ENCODE results near the gene KCNQ5.
"Not testable (repeated sequence)": the region's sequence is repeated elsewhere in the genome, so short reads cannot be mapped to it uniquely, and the experiment has no call there.

The KCNQ5 gene

DNA sequence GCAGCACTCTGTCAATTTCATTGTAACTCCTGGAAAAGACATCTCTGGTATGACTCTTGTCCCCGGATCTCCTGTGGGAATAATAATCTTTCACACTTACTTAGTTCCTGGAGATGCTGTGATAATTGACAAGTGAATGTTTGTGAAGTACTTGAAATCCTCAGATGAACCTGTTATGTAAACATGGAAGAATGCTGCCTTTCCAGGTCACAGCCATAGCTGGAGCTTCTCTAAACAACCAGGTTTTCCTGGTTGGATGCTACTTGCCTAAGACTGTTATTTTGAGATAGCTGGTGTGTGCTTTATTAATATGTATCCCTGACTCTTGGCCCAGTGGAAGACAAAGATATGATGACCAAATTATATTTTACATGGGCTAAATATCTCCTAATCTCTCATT lies 228.6 kb downstream of the KCNQ5 start:
- DNase-seq, result no peak

DNA sequence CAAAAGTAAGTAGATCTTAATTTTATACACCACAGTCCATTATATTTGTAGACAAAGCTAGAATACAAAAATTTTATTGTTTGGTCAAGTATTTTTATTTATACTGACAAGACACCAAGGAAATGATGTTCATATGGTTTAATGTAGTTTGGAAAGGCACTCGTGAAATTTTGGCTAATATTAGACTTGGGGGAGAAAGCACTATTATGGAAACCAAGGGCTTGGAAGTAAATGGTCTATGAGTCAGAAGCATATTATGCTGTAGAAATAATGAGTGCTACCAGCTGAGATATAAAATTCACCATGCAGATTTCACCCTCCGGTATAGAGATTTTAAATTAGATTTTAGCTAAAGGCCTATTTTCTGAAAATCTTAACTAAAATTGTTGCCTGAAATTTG lies 233.6 kb downstream of the KCNQ5 start:
- peak; percentile 16 for DNase-seq

GRCh38 chr6:72856801-72857200 lies 234.9 kb downstream of the KCNQ5 start:
- no peak for DNase-seq

DNA sequence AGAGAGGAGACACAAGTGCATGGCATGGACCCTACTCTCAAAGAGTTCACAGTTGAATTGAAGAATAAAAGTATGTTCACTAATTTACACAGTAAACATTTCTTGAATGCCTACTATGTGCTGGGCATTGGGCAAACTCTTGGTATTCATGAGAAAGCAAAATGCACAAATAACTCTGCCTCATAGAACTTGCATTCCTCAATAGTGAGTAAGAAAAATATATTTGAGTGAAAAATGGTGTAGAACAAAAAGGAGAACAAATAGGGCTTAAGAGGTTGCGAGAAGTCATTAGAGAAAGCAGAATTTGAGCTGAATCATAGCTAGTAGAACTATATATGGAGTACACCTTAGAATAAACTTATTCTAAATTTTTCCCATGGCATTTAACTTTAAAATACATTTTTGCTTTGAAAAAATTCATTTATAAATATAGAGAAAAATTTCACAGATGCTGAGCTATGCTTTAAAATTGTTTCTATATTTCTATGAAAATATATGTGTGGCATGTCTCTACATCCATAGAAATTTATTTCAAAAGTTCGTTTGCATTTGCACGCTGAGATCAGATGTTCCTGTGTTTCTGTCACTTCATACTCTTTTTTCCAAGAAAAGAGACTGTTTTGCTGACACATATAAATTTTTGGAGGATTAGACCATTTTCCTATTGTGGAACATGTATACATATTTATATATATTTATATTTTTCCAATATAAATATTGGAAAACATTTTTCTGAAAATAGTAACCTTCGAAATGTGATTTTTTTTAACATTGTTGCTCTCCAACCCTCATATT lies 236.1 kb downstream of the KCNQ5 start:
- DNase-seq, result peak; percentile 53

GRCh38 chr6:72861059-72861458 lies 239.2 kb downstream of the KCNQ5 start:
- peak; percentile 22 for DNase-seq

GRCh38 chr6:72861935-72862432 lies 240.1 kb downstream of the KCNQ5 start:
- DNase-seq, result peak; percentile 69

GRCh38 chr6:72863131-72863530 lies 241.3 kb downstream of the KCNQ5 start:
- DNase-seq, result no peak

DNA sequence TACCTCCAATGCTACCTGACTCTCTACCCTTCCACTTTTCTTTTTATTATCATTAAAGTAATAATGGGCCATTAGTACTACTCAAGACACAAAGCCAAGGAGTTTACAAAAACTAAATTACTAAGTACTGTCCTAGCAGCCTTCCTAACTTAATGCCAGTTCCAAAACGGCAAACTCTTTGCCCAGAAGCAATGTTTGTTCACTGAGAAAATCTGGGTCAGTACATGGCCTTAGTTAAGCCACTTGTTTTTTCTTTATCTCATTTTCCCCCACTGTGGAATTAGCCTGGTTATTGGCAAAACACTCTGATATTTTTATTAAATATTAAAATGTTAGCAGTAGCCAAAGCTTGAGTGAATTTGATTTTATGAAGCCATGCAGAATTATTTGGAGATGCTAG lies 242.4 kb downstream of the KCNQ5 start:
- no peak for DNase-seq

DNA sequence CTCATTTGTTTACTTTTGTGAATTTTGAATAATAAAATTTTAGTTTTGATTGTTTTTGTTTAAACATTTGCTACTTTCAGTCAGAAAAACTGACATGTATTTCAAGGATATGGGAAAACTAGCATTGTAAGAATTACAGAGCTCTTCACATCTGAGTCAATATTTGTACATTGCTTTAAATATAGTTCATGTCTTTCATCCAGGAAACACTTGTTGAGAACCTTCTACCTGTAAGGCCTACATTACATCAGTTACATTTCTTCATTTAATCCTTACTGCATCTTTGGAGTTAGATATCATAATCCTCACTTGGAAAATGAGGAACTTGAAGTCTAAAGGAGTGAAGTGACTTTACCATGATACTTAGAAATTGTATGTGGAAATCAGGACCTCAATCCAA lies 242.9 kb downstream of the KCNQ5 start:
- DNase-seq, result no peak

DNA sequence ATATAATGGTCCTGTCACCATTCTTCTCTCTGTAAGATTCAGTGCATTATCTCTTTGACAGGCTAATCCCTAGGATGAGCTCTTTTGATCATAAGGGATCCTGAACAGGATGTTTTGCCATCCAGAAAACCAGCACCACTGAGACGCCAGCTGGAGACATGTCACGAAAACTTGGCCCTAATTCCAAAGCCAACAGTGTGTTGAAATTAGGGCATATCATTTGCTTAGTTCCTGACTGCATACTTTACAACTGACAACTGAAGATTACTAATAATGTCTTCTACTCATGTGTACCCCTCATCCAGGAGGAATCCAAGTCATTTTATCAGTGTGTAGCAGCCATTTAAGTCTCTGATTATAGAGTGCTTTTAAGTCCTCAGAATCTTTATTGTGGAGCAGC lies 243.6 kb downstream of the KCNQ5 start:
- peak; percentile 76 for DNase-seq

DNA sequence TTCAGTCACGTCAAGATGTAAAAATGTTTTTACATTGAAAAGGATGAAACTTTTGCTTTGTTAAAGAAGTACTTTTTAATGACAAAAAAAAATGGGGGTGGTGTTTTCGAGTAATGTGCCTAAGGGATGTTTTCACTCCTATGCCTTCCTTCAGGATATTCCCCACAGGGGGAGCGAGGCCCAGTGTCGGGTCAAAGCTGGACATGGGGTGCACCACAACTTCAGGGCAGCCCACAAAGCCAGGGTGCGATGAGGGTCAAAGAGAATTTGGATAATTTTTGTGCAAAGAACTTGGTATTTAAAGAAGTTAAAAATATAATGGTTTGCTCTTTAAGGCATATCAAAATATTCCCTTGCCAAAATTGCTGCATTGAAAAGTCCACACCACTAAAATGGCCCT lies 247.8 kb downstream of the KCNQ5 start:
- DNase-seq, result no peak

DNA sequence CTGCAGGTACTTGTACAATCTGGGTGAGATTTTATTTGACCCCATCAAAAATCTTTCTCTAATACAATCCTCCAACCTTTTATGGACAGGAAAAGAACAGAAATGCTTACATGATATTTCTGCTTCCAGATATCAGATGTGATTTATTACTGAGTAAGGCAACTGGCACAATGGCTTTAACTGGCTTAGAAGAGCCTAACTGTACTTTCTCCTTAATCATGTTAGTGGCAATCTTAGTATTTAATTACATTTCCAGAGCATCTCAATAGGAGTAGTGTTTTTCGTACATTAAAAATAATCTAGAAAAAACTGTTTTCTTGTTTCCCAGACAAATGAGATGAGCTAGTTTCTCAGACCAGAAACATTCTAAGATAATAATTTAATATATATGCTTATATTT lies 251.6 kb downstream of the KCNQ5 start:
- no peak for DNase-seq

DNA sequence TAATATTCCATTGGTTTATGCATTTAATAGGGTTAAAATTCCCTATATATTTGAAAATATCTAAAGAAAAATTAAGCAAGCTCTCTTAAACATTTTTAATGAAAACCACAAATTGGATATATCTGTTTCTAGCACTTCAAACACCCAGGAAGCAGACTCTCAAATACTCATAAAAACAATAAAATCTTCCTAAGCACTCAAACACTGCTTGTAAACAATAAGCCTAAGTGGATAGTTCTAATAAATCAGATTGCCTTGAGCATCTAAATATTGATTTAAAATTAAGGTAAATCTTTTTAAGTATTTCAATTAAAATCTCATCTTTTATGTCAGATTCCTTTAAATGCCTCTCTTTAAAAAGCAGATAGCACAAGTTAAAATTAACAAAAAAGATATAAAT lies 254.4 kb downstream of the KCNQ5 start:
- DNase-seq, result no peak

GRCh38 chr6:72886170-72886569 lies 264.3 kb downstream of the KCNQ5 start:
- DNase-seq, result no peak

GRCh38 chr6:72890233-72890632 lies 268.4 kb downstream of the KCNQ5 start:
- DNase-seq, result no peak

DNA sequence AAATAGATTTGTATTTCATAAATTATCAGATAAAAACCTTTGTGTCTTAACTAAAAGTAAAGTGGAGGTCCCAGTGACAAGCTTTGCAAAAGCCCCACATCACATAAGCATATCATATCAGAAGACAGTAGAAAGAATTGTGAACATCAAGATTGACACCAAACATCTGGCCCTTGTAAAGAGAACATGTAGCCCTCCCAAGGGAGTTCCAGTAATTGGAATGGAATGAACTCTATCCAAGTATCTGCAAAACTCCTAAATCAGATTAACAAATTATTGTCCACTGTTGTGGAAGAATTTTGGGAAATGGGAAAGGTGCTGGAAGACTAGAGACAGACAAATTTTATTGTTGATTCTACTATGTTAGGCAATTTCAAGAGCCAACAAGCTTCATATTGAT lies 268.8 kb downstream of the KCNQ5 start:
- DNase-seq, result peak; percentile 8

DNA sequence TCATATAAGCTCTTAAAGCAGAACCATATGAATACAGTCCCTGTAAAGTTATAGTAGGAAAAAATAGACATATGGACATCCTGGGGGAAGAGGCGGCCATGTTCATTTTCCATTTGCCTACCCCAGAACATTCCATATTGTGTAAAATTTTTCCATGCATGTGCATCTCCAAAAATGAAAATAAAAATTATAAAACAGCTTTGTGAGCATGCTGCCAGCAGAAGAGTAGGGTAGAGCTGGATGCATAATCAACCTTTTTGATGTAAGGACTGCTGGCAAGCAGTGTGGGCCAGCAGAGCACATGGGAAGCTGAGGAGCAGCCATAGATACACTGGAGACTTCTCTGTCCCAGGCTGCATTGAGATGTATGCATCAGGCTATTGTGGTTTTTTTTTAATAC lies 271.0 kb downstream of the KCNQ5 start:
- no peak for DNase-seq

GRCh38 chr6:72894091-72894490 lies 272.2 kb downstream of the KCNQ5 start:
- DNase-seq, result no peak

DNA sequence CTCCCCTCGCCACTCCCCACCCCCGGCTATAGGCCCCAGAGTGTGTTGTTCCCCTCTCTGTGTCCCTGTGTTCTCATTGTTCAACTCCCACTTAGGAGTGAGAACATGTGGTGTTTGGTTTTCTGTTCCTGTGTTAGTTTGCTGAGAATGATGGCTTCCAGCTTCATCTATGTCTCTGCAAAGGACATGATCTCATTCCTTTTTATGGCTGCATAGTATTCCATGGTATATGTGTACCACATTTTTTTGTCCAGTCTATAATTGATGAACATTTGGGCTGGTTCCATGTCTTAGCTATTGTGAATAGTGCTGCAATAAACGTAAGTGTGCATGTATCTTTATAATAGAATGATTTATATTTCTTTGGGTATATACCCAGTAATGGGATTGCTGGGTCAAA lies 276.4 kb downstream of the KCNQ5 start:
- DNase-seq, result not testable (repeated sequence)

GRCh38 chr6:72905705-72906478 lies 284.0 kb downstream of the KCNQ5 start:
- no peak for DNase-seq

DNA sequence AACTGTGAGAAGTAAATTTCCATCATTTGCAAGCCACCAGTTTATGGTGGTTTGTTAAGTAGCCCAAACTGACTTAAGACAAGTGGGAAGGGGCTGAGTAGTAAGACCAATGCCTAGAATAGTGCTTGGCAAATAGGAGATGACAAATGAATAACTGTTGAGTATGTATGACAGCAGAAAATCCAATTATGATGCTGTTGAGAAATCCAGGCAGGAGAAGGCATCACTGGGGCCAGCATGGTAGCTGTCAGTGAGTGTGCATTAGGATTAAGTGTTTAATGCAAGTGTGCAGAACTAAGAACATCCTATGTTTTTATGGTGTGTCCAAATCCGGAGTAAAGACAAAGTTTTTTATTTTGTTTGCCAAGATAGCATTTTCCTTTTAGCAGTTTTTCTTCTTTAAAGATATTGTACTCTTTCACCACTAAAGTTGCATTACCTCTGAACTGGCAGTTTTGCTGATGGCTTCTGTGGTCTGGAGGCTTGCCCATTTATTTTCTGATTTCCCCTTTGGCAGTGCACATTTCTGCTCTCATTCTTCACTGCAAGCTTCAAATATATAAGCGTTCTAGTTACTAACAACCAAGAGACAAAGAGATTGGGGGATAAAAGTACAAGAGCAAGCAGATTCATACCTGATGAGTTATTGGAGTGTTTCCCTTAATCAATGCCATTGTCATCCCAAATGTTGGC lies 289.7 kb downstream of the KCNQ5 start:
- peak; percentile 56 for DNase-seq

- DNase-seq, result no peak
These were observed 291.9 kb downstream of the KCNQ5 start for GRCh38 chr6:72913797-72914196.

DNA sequence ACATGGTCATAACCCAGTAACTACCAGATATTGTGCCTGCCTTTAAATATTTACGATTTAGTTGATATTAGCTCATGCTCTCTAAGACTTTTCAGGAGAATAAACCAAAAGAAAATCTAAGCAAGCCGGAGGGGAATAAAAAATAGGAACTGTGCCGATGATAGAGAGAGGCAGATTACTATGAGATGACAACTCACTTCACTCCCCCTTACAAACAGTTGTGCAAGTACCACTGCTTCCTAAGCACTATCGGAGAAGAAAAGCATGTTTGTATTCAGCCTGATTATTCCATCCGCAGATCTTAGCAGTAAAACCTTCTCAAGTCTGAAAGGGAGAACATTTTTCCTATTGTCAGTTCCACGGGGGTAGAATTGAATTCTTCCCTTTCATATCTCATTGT lies 294.4 kb downstream of the KCNQ5 start:
- no peak for DNase-seq

- DNase-seq, result no peak
These were observed 295.0 kb downstream of the KCNQ5 start for GRCh38 chr6:72916906-72917305.
